GM21717 (cell line): ENCODE data around the gene FADS6.

Source experiments
- ATAC-seq: cut with Tn5 transposase; IDR thresholded peaks from one replicate; pipeline ENCODE4 v1.9.1; 2021; ENCODE audit warnings: mild to moderate bottlenecking, moderate library complexity; ENCODE audit not compliant: unreplicated experiment

Gene FADS6

DNA sequence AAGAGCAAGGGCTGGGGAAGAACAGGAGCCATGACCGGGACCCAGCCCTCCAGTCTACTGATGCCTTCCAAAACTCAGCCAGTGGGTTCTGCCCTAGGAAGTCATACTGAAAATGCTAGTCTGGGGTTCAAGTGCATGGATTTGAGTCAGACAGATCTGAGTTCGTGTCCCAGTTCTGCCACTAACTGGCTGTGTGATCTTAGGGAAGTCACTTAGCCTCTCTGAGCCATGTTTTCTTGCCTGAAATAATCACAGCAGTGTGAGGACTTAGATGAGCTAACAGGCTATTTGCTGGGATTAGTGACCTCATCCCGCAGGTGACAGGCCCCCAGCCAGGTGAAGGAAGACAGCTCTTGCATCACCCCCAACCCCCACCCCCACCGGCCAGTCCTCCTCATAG is 38.1 kb downstream of the FADS6 start:
- ATAC-seq = no peak

- no peak for ATAC-seq
These were observed 38.6 kb downstream of the FADS6 start for GRCh38 chr17:74854792-74855191.

- no peak for ATAC-seq
These were observed 39.8 kb downstream of the FADS6 start for GRCh38 chr17:74853669-74854068.

DNA sequence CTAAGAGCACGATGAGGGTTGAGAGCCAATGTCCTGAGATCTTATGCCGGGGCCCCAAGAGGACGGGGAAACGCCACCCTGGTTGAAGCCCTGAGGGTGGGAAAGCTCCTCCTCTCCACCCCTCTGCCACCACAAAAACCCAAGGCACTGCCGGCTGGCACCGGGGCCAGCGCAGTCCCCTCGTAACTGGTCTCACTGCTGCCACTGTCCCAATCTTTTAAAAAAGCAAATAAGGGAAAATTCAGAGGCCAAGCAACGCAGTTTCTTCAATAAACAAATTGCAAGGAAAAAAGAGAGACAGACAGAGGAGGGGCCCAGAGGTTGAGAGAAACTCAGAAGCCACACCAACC is 40.4 kb downstream of the FADS6 start:
- ATAC-seq = no peak

GRCh38 chr17:74852237-74853047 is 41.0 kb downstream of the FADS6 start:
- no peak for ATAC-seq

DNA sequence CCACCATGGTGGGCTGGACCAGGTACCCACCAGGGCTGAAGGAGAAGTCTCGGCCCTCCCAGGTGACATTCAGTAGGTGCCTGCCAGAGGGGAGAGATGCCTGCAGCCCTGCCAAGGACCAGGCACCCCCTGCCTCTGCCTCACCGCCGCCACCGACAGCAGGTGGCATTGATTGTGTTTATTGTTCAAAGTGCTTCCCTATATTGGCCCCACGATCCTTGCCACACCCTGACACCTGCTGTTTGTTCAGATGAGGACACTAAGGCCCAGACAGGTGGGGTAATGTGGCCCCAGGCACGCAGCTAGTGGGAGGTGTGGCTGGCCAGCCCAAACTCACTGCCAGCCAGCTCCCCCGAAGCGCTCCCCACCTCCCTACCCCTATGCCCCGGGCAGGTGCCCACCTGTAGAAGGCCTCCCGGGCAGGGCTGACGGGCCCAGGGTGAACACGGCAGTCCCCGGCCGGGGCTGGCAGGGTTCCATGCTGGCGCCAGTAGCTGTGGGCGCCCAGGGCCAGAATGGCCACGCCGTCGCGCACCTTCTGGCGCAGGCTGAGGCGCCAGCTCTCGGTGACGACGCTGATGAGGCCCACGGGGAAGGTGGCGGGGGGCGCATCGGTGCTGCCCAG is 41.7 kb downstream of the FADS6 start:
- no peak for ATAC-seq

GRCh38 chr17:74850914-74851313 is 42.5 kb downstream of the FADS6 start:
- no peak for ATAC-seq

GRCh38 chr17:74850310-74850709 is 43.1 kb downstream of the FADS6 start:
- ATAC-seq = no peak

- no peak for ATAC-seq
These were observed 44.6 kb downstream of the FADS6 start for GRCh38 chr17:74848656-74849399.

- no peak for ATAC-seq
These were observed 46.8 kb downstream of the FADS6 start for GRCh38 chr17:74846621-74847020.

- ATAC-seq = no peak
These were observed 50.1 kb downstream of the FADS6 start for GRCh38 chr17:74843352-74843627.

DNA sequence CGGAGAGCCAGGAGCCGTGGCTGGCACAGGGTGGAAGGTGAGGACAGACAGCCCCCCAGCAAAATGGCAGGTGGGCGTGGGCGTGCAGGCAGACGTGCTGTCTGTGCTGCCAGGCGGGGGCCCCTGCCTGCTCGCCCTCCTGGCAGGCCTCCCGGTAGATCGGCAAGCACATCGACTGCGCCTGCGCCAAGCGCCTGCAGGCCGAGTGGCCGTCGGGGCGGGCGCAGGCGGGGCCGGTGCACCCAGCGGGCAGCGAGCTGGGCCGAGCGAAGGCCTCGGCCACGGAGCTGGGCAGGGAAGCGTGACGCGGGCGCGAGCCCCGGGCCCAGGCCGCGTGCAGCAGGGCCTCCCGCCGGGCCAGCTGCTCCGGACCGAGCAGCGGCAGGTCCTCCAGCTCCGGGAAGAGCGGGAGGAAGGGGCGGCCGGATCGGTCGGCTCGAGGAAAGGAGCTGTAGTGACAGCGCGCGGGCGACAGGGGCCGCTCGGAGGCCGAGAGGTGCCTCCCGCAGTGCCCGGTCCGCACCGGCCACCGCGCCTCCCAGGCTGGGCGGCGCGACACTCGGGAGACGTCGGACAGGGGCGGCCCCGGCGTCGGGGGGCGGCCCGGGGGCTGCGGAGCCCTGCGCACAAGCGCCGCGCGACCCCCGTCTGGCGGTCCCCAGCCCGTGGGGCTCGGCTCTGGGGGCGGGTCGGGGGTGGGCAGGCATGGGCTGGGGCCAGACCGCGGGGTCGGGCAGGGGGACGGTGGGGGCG is 50.7 kb downstream of the FADS6 start:
- no peak for ATAC-seq

DNA sequence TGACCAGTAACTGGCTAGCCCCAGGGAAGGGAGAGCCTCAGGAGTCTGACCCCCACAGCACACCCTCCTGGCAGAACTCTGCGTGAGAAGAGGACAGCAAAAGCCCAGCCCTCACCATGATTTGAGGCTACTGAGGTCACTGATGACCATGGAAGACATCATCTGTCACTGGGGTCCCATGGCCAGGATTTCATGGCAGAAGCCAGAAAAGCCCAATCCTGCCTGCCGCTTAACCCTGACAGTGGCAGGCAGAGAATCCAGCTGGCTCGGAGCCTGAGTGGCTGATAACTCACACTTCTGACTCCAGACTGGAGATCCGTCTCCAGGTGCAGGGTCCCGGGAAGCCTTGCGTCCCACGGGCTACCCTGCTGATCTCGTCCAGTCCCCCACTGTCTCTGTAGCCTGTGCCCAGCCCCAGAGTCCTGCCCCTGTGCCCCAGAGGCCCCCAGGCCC is 51.3 kb downstream of the FADS6 start:
- ATAC-seq = no peak

DNA sequence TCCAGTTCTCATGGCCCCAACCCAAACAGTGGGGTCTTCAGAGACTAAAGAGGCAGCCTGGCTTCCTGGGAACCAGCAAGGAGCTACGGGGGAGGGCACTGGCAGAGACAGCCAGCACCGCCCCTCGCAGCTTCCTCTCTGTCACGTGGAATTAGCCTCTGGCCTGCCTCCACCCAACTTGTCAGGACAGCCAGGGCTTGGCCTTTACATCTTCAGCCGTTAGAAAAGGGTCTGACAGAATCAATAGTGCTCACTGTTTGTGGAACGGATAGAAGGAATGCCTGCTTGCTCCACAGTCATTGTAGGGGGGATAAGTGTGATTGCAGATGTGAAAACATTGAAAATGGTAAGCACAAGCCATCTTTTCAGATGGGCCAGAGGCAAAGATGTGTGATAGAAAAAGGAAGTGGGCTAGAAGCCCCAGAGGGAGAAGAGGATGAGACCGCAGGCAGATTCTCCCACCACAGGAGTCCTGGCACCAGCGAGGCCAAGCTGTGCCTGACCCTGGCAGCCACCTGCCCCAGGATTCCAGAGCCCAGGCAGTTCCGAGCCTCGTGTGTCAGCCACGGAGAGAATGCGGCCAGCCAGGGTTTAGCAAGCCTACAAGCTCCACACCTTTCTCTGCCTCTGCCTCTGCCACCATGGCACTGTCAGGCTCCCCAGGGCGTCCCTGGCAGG is 52.3 kb downstream of the FADS6 start:
- ATAC-seq = no peak

- no peak for ATAC-seq
These were observed 53.2 kb downstream of the FADS6 start for GRCh38 chr17:74839990-74840852.

DNA sequence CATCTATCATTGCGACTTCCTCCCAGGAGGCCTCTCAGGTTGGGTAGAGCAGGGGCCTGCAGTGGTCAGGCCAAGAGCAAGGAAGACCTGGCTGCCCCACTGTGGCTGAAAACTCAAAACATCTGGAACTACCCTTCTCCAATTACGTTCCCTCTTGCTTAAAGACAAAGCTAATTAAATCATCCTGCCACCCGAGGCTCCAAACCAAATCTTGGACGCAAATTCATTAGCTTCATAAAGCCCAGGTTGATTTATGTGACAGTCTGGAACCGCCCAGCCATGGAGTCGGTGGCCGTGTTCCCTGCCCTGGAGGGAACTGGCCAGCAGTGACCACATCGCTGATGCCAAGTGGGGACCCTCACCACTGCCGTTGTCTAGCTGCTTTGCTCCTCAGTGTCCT is 55.2 kb downstream of the FADS6 start:
- no peak for ATAC-seq

GRCh38 chr17:74836691-74837467 is 56.6 kb downstream of the FADS6 start:
- ATAC-seq = no peak

GRCh38 chr17:74836191-74836590 is 57.2 kb downstream of the FADS6 start:
- no peak for ATAC-seq
